Measurements from ENCODE around the gene EIF6. TPM values are rescaled to one million over a fixed set of nuclear protein-coding genes. Genes with fewer than 3 reads are reported as not detected.

The EIF6 gene
- total RNA-seq, 4 donors from 2014 or later: 69.5 to 110 (median 86.8) TPM

DNA sequence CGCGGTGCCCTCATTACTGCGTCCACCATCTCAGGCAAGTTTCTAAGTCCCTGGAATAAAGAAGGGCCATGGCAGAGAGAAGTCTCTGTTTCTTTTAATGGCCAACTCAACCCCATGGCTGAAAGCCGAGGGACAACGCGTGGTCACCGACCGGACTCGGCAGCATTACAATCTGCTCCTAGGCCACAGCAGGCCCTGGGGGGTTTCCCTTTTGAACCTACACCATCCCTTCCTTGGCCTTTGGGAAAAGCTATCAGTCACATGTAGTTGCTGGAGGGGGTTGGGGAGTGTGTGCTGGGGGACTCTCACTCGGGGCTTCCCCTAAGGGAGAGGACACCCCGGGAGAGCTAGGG, 18.8 kb upstream of the EIF6 start:
- Histone ChIP-seq H3K27ac (peak overlapping the region in 2 of 4 donors; percentile 13 to 43), H3K27me3 (no peaks in the 10 kb centered on the region), H3K36me3 (peaks cover 0 to 7% (median 0%) of the 10 kb centered on the region in 3 donors), H3K4me1 (peaks cover 0 to 46% (median 19%) of the 10 kb centered on the region in 4 donors), H3K9me3 (no peaks in the 10 kb centered on the region), H3K4me3 (no peak overlapping the region)
- DNase-seq (ENCODE audit: low spot score in 2 of 2): no peak
- TF ChIP-seq POLR2A (IDR thresholded peaks at IDR 0.05): no peak
- TF ChIP-seq, protein P1, sequence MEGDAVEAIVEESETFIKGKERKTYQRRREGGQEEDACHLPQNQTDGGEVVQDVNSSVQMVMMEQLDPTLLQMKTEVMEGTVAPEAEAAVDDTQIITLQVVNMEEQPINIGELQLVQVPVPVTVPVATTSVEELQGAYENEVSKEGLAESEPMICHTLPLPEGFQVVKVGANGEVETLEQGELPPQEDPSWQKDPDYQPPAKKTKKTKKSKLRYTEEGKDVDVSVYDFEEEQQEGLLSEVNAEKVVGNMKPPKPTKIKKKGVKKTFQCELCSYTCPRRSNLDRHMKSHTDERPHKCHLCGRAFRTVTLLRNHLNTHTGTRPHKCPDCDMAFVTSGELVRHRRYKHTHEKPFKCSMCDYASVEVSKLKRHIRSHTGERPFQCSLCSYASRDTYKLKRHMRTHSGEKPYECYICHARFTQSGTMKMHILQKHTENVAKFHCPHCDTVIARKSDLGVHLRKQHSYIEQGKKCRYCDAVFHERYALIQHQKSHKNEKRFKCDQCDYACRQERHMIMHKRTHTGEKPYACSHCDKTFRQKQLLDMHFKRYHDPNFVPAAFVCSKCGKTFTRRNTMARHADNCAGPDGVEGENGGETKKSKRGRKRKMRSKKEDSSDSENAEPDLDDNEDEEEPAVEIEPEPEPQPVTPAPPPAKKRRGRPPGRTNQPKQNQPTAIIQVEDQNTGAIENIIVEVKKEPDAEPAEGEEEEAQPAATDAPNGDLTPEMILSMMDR (IDR thresholded peaks at IDR 0.05): no peak
- no peak for TF ChIP-seq EP300 (IDR thresholded peaks at IDR 0.05)
- WGBS, 2 donors: 54 to 74% methylated on average over 11 of the region's 11 CpGs

DNA sequence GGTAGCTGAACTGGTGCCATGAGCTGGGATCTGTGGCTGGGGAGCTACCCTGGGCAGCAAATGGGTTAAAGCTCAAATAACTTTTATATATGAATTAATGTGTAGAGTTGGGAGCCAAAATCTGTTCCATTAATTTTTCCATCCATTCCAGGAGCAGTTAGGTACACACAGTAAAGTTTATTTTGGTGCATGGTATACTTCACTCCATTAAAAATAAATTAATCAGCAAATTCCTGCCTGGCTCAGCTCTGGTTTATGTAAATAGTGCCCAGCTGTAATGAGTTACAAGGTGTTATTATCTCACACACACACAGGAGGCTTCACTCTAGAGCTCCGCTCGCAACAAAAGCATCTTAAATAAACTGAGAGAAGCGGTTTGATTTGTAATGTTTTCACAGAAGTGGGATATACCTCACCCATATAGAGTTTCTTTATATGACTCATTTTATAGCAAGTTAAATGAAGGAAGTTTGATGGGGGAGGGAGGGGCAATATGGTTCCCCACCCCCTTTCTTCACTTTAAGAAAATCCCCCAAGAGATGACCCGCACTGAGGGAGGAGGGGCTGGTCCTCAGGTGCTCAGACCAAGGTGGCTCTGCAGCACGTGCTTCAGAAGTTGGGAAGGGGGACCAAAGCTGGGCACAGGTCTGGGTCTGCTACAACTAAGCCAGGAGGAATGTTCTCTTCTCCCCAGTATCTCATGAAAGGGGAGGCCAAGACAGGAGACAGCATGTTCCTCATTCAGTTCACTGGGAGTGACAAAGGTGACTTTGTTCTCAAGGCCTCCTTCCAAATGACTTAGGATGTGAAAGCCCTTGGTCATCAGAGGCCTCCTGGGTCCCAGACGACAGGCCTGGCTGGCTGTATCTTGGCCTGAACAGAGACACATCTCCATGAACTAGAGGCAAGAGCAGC, 18.1 kb upstream of the EIF6 start:
- no peak for DNase-seq (ENCODE audit: low spot score in 2 of 2)
- Histone ChIP-seq H3K27me3 (no peaks in the 10 kb centered on the region), H3K27ac (no peak overlapping the region), H3K4me3 (no peak overlapping the region), H3K4me1 (peaks cover 0 to 39% (median 14%) of the 10 kb centered on the region in 4 donors), H3K9me3 (no peaks in the 10 kb centered on the region), H3K36me3 (peaks cover 0 to 7% (median 0%) of the 10 kb centered on the region in 3 donors)
- 73 to 82% methylated on average over 6 of the region's 6 CpGs for WGBS, 2 donors
- TF ChIP-seq, protein P1 (IDR thresholded peaks at IDR 0.05): no peak
- no peak for TF ChIP-seq POLR2A (IDR thresholded peaks at IDR 0.05)
- no peak for TF ChIP-seq EP300 (IDR thresholded peaks at IDR 0.05)

DNA sequence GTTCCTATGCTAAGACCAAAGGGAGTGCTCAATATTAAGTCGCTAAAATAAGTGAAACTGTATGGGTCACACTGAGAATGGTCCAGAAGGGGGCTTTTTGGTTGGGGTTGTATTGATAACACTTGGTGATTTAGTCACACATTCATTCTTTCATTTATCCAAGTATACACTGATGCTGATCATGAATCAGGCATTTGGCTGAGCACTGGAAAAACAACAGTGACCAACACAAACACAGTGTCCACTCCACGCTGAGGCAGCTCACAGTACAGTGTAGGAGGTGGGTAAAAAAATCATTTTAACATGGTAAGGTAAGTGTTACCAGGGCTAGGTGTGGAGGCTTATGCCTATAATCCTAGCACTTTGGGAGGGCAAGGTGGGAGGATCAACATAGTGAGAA, 16.9 kb upstream of the EIF6 start:
- Histone ChIP-seq H3K4me1 (peaks cover 0 to 26% (median 3%) of the 10 kb centered on the region in 4 donors), H3K36me3 (peaks cover 0 to 6% (median 0%) of the 10 kb centered on the region in 3 donors), H3K27me3 (no peaks in the 10 kb centered on the region), H3K9me3 (no peaks in the 10 kb centered on the region), H3K4me3 (no peak overlapping the region), H3K27ac (no peak overlapping the region)
- 76 to 89% methylated on average over 2 of the region's 2 CpGs for WGBS, 2 donors
- DNase-seq (ENCODE audit: low spot score in 2 of 2): no peak
- no peak for TF ChIP-seq EP300 (IDR thresholded peaks at IDR 0.05)
- no peak for TF ChIP-seq POLR2A (IDR thresholded peaks at IDR 0.05)
- TF ChIP-seq, protein P1 (IDR thresholded peaks at IDR 0.05): no peak

DNA sequence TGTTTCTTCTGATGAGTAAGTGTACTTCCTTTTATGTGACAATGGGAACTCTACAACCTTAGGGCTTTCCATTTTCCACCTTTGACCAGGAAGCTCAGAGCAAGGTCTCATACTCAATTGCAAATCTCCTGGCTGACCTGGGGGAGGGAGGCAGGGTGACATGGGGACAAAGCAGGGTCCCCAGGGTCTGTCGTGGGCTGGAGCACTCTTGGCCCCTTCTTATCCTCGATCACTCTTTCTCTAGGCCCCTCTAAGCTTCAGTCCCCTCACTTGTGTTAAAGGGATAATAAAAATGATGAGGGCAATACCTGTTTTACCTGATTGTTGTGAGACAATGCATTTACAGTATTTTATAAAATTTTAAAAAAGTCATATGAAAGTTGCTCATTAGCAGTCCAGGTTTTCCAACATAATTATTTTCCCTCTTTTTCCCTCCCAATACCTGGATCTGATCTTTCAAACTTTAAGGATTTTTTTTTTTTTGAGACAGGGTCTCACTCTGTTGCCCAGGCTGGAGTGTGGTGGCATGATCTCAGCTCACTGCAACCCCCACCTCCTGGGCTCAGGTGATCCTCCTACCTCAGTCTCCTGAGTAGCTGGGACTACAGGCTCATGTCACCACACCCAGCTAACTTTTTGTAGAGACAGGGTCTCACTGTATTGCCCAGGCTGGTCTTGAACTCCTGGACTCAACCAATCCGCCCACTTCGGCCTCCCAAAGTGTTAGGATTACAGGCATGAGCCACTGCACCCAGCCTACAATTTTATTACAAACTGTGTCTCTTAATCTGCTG, 16.1 kb upstream of the EIF6 start:
- H3K36me3 ChIP-seq: no peaks in the 10 kb centered on the region
- H3K4me3 ChIP-seq: no peak overlapping the region
- 78 to 79% methylated on average over 4 of the region's 4 CpGs for WGBS, 2 donors
- peaks cover 0 to 19% (median 3%) of the 10 kb centered on the region in 4 donors for H3K4me1 ChIP-seq
- TF ChIP-seq, protein P1 (IDR thresholded peaks at IDR 0.05): no peak
- no peak for TF ChIP-seq POLR2A (IDR thresholded peaks at IDR 0.05)
- no peak for TF ChIP-seq EP300 (IDR thresholded peaks at IDR 0.05)
- DNase-seq (ENCODE audit: low spot score in 2 of 2): no peak
- no peaks in the 10 kb centered on the region for H3K9me3 ChIP-seq
- no peak overlapping the region for H3K27ac ChIP-seq
- no peaks in the 10 kb centered on the region for H3K27me3 ChIP-seq

Measured in tibial nerve (tissue), 4 donors.